HL-60/S4 (cell line): Measurements from ENCODE around the gene FTO.
"Not testable (repeated sequence)": the region's sequence is repeated elsewhere in the genome, so short reads cannot be mapped to it uniquely, and the experiment has no call there.

Source experiments
- in situ Hi-C: fragments of 300-500 bp; cut with MboI; formaldehyde crosslinking; loops from 2 replicates; pipeline ENCODE4 v1.14.3; 2022; ENCODE audit warnings: low sequenced_read_pairs

FTO gene

GRCh38 chr16:54165174-54165911 lies 461.4 kb downstream of the FTO start:
- in situ Hi-C loops: no loop called here

GRCh38 chr16:54165912-54166865 lies 462.2 kb downstream of the FTO start:
- in situ Hi-C loops: no loop called here

GRCh38 chr16:54169112-54169511 lies 465.2 kb downstream of the FTO start:
- in situ Hi-C loops: no loop called here

GRCh38 chr16:54171626-54172537 lies 467.9 kb downstream of the FTO start:
- in situ Hi-C loops: no loop called here

GRCh38 chr16:54173490-54173889 lies 469.5 kb downstream of the FTO start:
- in situ Hi-C loops: no loop called here

GRCh38 chr16:54174201-54174600 lies 470.2 kb downstream of the FTO start:
- in situ Hi-C loops: no loop called here

- in situ Hi-C loops: no loop called here
Observed at GRCh38 chr16:54174750-54175149, 470.8 kb downstream of the FTO start.

GRCh38 chr16:54175169-54175551 lies 471.2 kb downstream of the FTO start:
- in situ Hi-C loops: no loop called here

- in situ Hi-C loops: no loop called here
Observed at GRCh38 chr16:54175552-54176375, 471.8 kb downstream of the FTO start.

- in situ Hi-C loops: no loop called here
Observed at GRCh38 chr16:54176376-54176901, 472.5 kb downstream of the FTO start.

GRCh38 chr16:54177052-54177861 lies 473.3 kb downstream of the FTO start:
- in situ Hi-C loops: no loop called here

GRCh38 chr16:54177862-54178477 lies 474.0 kb downstream of the FTO start:
- in situ Hi-C loops: no loop called here

- in situ Hi-C loops: no loop called here
Observed at GRCh38 chr16:54178478-54178976, 474.6 kb downstream of the FTO start.

- in situ Hi-C loops: no loop called here
Observed at GRCh38 chr16:54180421-54181359, 476.7 kb downstream of the FTO start.

- in situ Hi-C loops: not testable (repeated sequence)
Observed at GRCh38 chr16:54181683-54182329, 477.9 kb downstream of the FTO start.

GRCh38 chr16:54185045-54185444 lies 481.1 kb downstream of the FTO start:
- in situ Hi-C loops: no loop called here

- in situ Hi-C loops: no loop called here
Observed at GRCh38 chr16:54191163-54191562, 487.2 kb downstream of the FTO start.
